K562 (cell line): ENCODE results near the gene C16orf92. TPM values are rescaled to one million over a fixed set of nuclear protein-coding genes. Genes with fewer than 3 reads are reported as not detected.
A peak's percentile ranks its signal among the peaks of the same experiment; 100 is the strongest.

Experiments used
- CBFA2T3 ChIP-seq: fragments of 450-650 bp; IDR thresholded peaks from 2 replicates; pipeline ENCODE4 v1.6.1; 2017
- CEBPB ChIP-seq: fragments of 450-650 bp; IDR thresholded peaks from 2 replicates; pipeline ENCODE4 v1.6.1; 2016; ENCODE audit warnings: missing genetic modification characterization, missing compliant biosample characterization
- DEAF1 ChIP-seq: fragments of 450-650 bp; formaldehyde crosslinking; IDR thresholded peaks from 2 replicates; pipeline ENCODE4 v1.4.0; 2020; ENCODE audit warnings: mild to moderate bottlenecking, moderate library complexity
- FOSL1 ChIP-seq: fragments of 200-800 bp; sonication (Bioruptor generic); conservative IDR thresholded peaks from 2 replicates; pipeline ENCODE4 v1.6.1; 2016; ENCODE audit warnings: missing genetic modification characterization, missing compliant biosample characterization
- PTTG1 ChIP-seq: fragments of 450-650 bp; IDR thresholded peaks from 2 replicates; pipeline ENCODE4 v1.6.1; 2016; ENCODE audit warnings: low read depth, mild to moderate bottlenecking, missing genetic modification characterization, missing compliant biosample characterization
- SIN3A ChIP-seq, 2 experiments: fragments of 150-350 bp in 1 of 2; IDR thresholded peaks; 2 replicates each; pipeline ENCODE4 v1.6.1; 2011 to 2016; ENCODE audit warnings: borderline replicate concordance in 2 of 2, low read depth in 2 of 2, low read length in 2 of 2, mild to moderate bottlenecking in 2 of 2, moderate library complexity in 2 of 2; ENCODE audit not compliant: control insufficient read depth in 1 of 2
- TEAD1 ChIP-seq, 2 experiments: fragments of 450-650 bp in 1 of 2; sonication (generic) in 1 of 2; formaldehyde crosslinking; IDR thresholded peaks; 2 replicates each; pipeline versions ENCODE4 v1.4.0 to v1.8.0; 2020 to 2022; ENCODE audit warnings: mild to moderate bottlenecking in 2 of 2, missing genetic modification reagents in 1 of 2
- ZEB2 ChIP-seq: fragments of 450-650 bp; IDR thresholded peaks from 2 replicates; pipeline ENCODE4 v1.6.1; 2016
- ZNF449 ChIP-seq: fragments of 250-450 bp; sonication (Bioruptor Pico); IDR thresholded peaks from 2 replicates; pipeline ENCODE4 v1.8.0; 2022; ENCODE audit warnings: moderate library complexity, mild to moderate bottlenecking, inconsistent platforms
- ZNF561 ChIP-seq: fragments of 450-650 bp; formaldehyde crosslinking; conservative IDR thresholded peaks from 2 replicates; pipeline ENCODE4 v1.4.0; 2020; ENCODE audit warnings: mild to moderate bottlenecking, moderate library complexity
- ZNF785 ChIP-seq: fragments of 250-450 bp; sonication (Bioruptor Pico); IDR thresholded peaks from 2 replicates; pipeline ENCODE4 v1.4.0; 2020; ENCODE audit warnings: mild to moderate bottlenecking
- polyA plus RNA-seq, 8 experiments: library from polyadenylated mRNA; depleted of rRNA in 4 of 8; stranded (reverse) in 5 of 8; unstranded in 3 of 8; fragments of >200 nt; fragmentation: Nextera tagmentation in 2 of 8; fragmentation: Illumina TruSeq in 1 of 8; extraction: Ambion mirVana in 2 of 8; extraction: Trizol in 1 of 8; gene quantifications; 2 replicates each; pipeline versions ENCODE4 v1.2.1 to v1.2.3, GENCODE V29; 2011 to 2014; ENCODE audit warnings: inconsistent platforms in 1 of 8, missing spikeins in 1 of 8
- total RNA-seq, 7 experiments: library from RNA; depleted of rRNA in 6 of 7; stranded (reverse); fragments of >200 nt in 6 of 7; fragmentation: Illumina TruSeq in 2 of 7; extraction: Trizol in 2 of 7; gene quantifications; 2 replicates each; pipeline versions ENCODE4 v1.2.1 to v1.2.3, GENCODE V29; 2011 to 2021; ENCODE audit warnings: low replicate concordance in 1 of 7
- TF ChIP-seq, protein P1 (sequence below): fragments of 200-400 bp; formaldehyde crosslinking; IDR thresholded peaks from 2 replicates; pipeline ENCODE4 v1.6.1; 2017; ENCODE audit warnings: mild to moderate bottlenecking, low read depth, low read length, moderate library complexity
- TF ChIP-seq, protein P2 (sequence below): sonication (generic); formaldehyde crosslinking; IDR thresholded peaks from 2 replicates; pipeline ENCODE4 v1.8.1; 2023; ENCODE audit warnings: mild to moderate bottlenecking, missing genetic modification reagents
- TF ChIP-seq, protein P3 (sequence below), 3 experiments: fragments of 200-800 bp in 1 of 3; fragments of 250-450 bp in 1 of 3; fragments of 450-650 bp in 1 of 3; sonication (Bioruptor Pico) in 1 of 3; sonication (Bioruptor generic) in 1 of 3; formaldehyde crosslinking in 1 of 3; IDR thresholded peaks; 2 replicates each; pipeline versions ENCODE4 v1.6.1 to v1.8.0; 2016 to 2022; ENCODE audit warnings: mild to moderate bottlenecking in 2 of 3, missing genetic modification characterization in 2 of 3, missing compliant biosample characterization in 1 of 3, moderate library complexity in 1 of 3

Gene C16orf92
- total and polyA plus RNA-seq, 9 of the 15 experiments (the other 6 are each of a cell fraction or from before 2014, with no cell fraction given) = not detected

GRCh38 chr16:30065943-30066760 lies 43.2 kb downstream of the C16orf92 start (continued):
- TF ChIP-seq CBFA2T3 = no peak
- 0 out of 2 replicates have a peak, but pooled peaks have one; percentile 18 for TF ChIP-seq ZEB2
- TF ChIP-seq, protein P1, sequence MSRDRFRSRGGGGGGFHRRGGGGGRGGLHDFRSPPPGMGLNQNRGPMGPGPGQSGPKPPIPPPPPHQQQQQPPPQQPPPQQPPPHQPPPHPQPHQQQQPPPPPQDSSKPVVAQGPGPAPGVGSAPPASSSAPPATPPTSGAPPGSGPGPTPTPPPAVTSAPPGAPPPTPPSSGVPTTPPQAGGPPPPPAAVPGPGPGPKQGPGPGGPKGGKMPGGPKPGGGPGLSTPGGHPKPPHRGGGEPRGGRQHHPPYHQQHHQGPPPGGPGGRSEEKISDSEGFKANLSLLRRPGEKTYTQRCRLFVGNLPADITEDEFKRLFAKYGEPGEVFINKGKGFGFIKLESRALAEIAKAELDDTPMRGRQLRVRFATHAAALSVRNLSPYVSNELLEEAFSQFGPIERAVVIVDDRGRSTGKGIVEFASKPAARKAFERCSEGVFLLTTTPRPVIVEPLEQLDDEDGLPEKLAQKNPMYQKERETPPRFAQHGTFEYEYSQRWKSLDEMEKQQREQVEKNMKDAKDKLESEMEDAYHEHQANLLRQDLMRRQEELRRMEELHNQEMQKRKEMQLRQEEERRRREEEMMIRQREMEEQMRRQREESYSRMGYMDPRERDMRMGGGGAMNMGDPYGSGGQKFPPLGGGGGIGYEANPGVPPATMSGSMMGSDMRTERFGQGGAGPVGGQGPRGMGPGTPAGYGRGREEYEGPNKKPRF = no peak
- TF ChIP-seq ZNF785 (CRISPR knock-in tag) = no peak
- TF ChIP-seq PTTG1 = no peak
- no peak for TF ChIP-seq DEAF1 (CRISPR knock-in tag)
- TF ChIP-seq, protein P2, sequence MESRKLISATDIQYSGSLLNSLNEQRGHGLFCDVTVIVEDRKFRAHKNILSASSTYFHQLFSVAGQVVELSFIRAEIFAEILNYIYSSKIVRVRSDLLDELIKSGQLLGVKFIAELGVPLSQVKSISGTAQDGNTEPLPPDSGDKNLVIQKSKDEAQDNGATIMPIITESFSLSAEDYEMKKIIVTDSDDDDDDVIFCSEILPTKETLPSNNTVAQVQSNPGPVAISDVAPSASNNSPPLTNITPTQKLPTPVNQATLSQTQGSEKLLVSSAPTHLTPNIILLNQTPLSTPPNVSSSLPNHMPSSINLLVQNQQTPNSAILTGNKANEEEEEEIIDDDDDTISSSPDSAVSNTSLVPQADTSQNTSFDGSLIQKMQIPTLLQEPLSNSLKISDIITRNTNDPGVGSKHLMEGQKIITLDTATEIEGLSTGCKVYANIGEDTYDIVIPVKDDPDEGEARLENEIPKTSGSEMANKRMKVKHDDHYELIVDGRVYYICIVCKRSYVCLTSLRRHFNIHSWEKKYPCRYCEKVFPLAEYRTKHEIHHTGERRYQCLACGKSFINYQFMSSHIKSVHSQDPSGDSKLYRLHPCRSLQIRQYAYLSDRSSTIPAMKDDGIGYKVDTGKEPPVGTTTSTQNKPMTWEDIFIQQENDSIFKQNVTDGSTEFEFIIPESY (CRISPR knock-in tag) = no peak
- TF ChIP-seq CEBPB (tag) = peak; percentile 46; the same call in 1 of the 2 replicates
- TF ChIP-seq, protein P3, sequence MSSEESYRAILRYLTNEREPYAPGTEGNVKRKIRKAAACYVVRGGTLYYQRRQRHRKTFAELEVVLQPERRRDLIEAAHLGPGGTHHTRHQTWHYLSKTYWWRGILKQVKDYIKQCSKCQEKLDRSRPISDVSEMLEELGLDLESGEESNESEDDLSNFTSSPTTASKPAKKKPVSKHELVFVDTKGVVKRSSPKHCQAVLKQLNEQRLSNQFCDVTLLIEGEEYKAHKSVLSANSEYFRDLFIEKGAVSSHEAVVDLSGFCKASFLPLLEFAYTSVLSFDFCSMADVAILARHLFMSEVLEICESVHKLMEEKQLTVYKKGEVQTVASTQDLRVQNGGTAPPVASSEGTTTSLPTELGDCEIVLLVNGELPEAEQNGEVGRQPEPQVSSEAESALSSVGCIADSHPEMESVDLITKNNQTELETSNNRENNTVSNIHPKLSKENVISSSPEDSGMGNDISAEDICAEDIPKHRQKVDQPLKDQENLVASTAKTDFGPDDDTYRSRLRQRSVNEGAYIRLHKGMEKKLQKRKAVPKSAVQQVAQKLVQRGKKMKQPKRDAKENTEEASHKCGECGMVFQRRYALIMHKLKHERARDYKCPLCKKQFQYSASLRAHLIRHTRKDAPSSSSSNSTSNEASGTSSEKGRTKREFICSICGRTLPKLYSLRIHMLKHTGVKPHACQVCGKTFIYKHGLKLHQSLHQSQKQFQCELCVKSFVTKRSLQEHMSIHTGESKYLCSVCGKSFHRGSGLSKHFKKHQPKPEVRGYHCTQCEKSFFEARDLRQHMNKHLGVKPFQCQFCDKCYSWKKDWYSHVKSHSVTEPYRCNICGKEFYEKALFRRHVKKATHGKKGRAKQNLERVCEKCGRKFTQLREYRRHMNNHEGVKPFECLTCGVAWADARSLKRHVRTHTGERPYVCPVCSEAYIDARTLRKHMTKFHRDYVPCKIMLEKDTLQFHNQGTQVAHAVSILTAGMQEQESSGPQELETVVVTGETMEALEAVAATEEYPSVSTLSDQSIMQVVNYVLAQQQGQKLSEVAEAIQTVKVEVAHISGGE (CRISPR knock-in tag; IDR thresholded peaks at IDR 0.05) = peak in 1 of 3 experiments; percentile 30; a peak in 1 of 6 replicates
- 0 out of 4 replicates have a peak, but pooled peaks of 1 of the 2 experiments have one; percentile 60 for TF ChIP-seq TEAD1 (CRISPR knock-in tag; IDR thresholded peaks at IDR 0.05)
- no peak for TF ChIP-seq ZNF561 (CRISPR knock-in tag)
- TF ChIP-seq SIN3A (IDR thresholded peaks at IDR 0.05; ENCODE audit: borderline replicate concordance in 2 of 2, control insufficient read depth in 1 of 2, low read depth in 2 of 2, low read length in 2 of 2) = peak in 1 of 2 experiments; percentile 37; a peak in 2 of 4 replicates
- no peak for TF ChIP-seq FOSL1 (tag)
- TF ChIP-seq ZNF449 = no peak
